SH-SY5Y (cell line): ENCODE data around the gene HSD3B1.

Experiments used
- GATA2 ChIP-seq: IDR thresholded peaks from 2 replicates; pipeline ENCODE4 v1.6.1; 2011; ENCODE audit warnings: mild to moderate bottlenecking, low read depth, low read length
- GATA3 ChIP-seq: IDR thresholded peaks from 2 replicates; pipeline ENCODE4 v1.6.1; 2011; ENCODE audit warnings: low read depth, mild to moderate bottlenecking, low read length, moderate library complexity

GRCh38 chr1:119470958-119471357 lies 36.1 kb upstream of the HSD3B1 start:
- TF ChIP-seq GATA3 (no peak), GATA2 (no peak)
